ENCODE measurements around the gene TMEM245. TPM values are rescaled to one million over a fixed set of nuclear protein-coding genes. Genes with fewer than 3 reads are reported as not detected.

Gene TMEM245
- total RNA-seq, 4 donors from 2014 or later = 109 to 192 (median 137) TPM

- WGBS = 88% methylated on average over 6 of the region's 6 CpGs
- H3K36me3 ChIP-seq = peaks cover 0 to 22% (median 8%) of the 10 kb centered on the region in 4 donors
- DNase-seq (ENCODE audit: extremely low spot score) = no peak
- no peaks in the 10 kb centered on the region for H3K27me3 ChIP-seq
- peaks cover 11 to 17% (median 14%) of the 10 kb centered on the region in 4 donors for H3K4me1 ChIP-seq
- H3K4me3 ChIP-seq = no peak overlapping the region
- H3K9me3 ChIP-seq = no peaks in the 10 kb centered on the region
- no peak for TF ChIP-seq POLR2AphosphoS5 (IDR thresholded peaks at IDR 0.05)
- no peak for TF ChIP-seq POLR2A (IDR thresholded peaks at IDR 0.05; ENCODE audit: low read depth)
- no peak overlapping the region for H3K27ac ChIP-seq (replicated peaks in 1 of 4)
- intact Hi-C loops (cut with DNase I) = no loop called here
Measured at GRCh38 chr9:109020581-109021511, 98.9 kb downstream of the TMEM245 start.

GRCh38 chr9:109020113-109020512, 99.6 kb downstream of the TMEM245 start:
- H3K27me3 ChIP-seq = no peaks in the 10 kb centered on the region
- no peak for DNase-seq (ENCODE audit: extremely low spot score)
- H3K36me3 ChIP-seq = peaks cover 0 to 22% (median 8%) of the 10 kb centered on the region in 4 donors
- no peak overlapping the region for H3K27ac ChIP-seq (replicated peaks in 1 of 4)
- H3K9me3 ChIP-seq = no peaks in the 10 kb centered on the region
- 89% methylated on average over 3 of the region's 3 CpGs for WGBS
- TF ChIP-seq POLR2AphosphoS5 (IDR thresholded peaks at IDR 0.05) = no peak
- TF ChIP-seq EP300 (IDR thresholded peaks at IDR 0.05) = no peak
- TF ChIP-seq, protein P1, sequence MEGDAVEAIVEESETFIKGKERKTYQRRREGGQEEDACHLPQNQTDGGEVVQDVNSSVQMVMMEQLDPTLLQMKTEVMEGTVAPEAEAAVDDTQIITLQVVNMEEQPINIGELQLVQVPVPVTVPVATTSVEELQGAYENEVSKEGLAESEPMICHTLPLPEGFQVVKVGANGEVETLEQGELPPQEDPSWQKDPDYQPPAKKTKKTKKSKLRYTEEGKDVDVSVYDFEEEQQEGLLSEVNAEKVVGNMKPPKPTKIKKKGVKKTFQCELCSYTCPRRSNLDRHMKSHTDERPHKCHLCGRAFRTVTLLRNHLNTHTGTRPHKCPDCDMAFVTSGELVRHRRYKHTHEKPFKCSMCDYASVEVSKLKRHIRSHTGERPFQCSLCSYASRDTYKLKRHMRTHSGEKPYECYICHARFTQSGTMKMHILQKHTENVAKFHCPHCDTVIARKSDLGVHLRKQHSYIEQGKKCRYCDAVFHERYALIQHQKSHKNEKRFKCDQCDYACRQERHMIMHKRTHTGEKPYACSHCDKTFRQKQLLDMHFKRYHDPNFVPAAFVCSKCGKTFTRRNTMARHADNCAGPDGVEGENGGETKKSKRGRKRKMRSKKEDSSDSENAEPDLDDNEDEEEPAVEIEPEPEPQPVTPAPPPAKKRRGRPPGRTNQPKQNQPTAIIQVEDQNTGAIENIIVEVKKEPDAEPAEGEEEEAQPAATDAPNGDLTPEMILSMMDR (IDR thresholded peaks at IDR 0.05) = no peak
- no peak for TF ChIP-seq POLR2A (IDR thresholded peaks at IDR 0.05; ENCODE audit: low read depth)
- H3K4me3 ChIP-seq = no peak overlapping the region
- intact Hi-C loops (cut with DNase I) = no loop called here
- peaks cover 7 to 17% (median 10%) of the 10 kb centered on the region in 4 donors for H3K4me1 ChIP-seq

DNA sequence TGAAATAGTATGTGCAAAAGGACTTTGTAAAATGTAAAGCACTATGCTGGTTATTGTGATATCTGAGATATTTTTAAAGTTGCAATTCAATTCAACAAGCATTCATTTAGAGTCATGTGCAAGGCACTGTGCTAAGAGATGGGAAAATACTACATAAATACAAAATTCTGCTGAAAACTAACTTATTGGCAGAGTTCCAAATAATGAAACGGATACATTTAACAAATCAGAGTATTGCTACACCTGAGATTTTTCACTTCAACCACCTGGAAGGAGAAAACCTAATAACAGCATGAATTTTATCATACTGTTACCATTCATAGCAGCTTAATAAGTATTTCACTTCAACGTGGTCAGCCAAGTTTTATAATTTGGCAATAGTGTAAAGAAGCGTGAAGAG, 100.3 kb downstream of the TMEM245 start:
- H3K9me3 ChIP-seq = no peaks in the 10 kb centered on the region
- intact Hi-C loops (cut with DNase I) = loop anchor here (5.0 kb wide), 1 partner anchor 78 kb away; no protein-coding TSS in a partner anchor
- H3K27ac ChIP-seq (replicated peaks in 1 of 4) = no peak overlapping the region
- H3K36me3 ChIP-seq = peaks cover 0 to 22% (median 8%) of the 10 kb centered on the region in 4 donors
- no peak for DNase-seq (ENCODE audit: extremely low spot score)
- WGBS = 72% methylated on average over 3 of the region's 3 CpGs
- peaks cover 12 to 24% (median 14%) of the 10 kb centered on the region in 4 donors for H3K4me1 ChIP-seq
- no peaks in the 10 kb centered on the region for H3K27me3 ChIP-seq
- no peak overlapping the region for H3K4me3 ChIP-seq
- TF ChIP-seq, protein P1 (IDR thresholded peaks at IDR 0.05) = no peak
- TF ChIP-seq POLR2A (IDR thresholded peaks at IDR 0.05; ENCODE audit: low read depth) (no peak), EP300 (IDR thresholded peaks at IDR 0.05) (no peak), POLR2AphosphoS5 (IDR thresholded peaks at IDR 0.05) (no peak)

DNA sequence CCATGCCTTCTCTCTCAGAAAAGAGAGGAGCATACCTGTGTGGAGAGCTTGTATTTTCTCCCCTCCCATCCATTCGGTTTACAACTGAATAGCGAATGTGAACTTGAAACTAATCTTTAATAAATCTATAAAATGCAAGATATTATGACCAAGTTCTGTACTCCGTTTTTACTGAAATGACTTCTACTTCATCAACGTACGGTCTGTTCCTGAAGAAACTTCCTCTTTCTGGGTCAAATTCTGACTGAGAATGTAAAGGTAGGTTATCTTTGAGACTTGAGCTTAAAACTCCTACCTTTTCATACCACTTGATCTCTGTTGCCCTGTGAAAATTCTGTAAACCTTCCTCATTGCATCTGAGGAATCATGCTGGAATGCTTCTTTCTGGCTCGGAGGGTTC, 102.3 kb downstream of the TMEM245 start:
- H3K4me1 ChIP-seq = peaks cover 20 to 23% (median 21%) of the 10 kb centered on the region in 4 donors
- TF ChIP-seq, protein P1 (IDR thresholded peaks at IDR 0.05) = no peak
- WGBS = 88% methylated on average over 6 of the region's 6 CpGs
- no peaks in the 10 kb centered on the region for H3K27me3 ChIP-seq
- H3K27ac ChIP-seq (replicated peaks in 1 of 4) = no peak overlapping the region
- peaks cover 0 to 22% (median 8%) of the 10 kb centered on the region in 4 donors for H3K36me3 ChIP-seq
- H3K9me3 ChIP-seq = no peaks in the 10 kb centered on the region
- intact Hi-C loops (cut with DNase I) = loop anchor here (5.0 kb wide), 1 partner anchor 80 kb away; no protein-coding TSS in a partner anchor
- DNase-seq (ENCODE audit: extremely low spot score) = no peak
- no peak overlapping the region for H3K4me3 ChIP-seq

GRCh38 chr9:109017061-109017460, 102.7 kb downstream of the TMEM245 start:
- H3K9me3 ChIP-seq = no peaks in the 10 kb centered on the region
- peaks cover 19 to 24% (median 22%) of the 10 kb centered on the region in 4 donors for H3K4me1 ChIP-seq
- TF ChIP-seq POLR2A (IDR thresholded peaks at IDR 0.05; ENCODE audit: low read depth) = no peak
- no peak for TF ChIP-seq POLR2AphosphoS5 (IDR thresholded peaks at IDR 0.05)
- no peak for TF ChIP-seq EP300 (IDR thresholded peaks at IDR 0.05)
- TF ChIP-seq, protein P1 (IDR thresholded peaks at IDR 0.05) = no peak
- H3K27me3 ChIP-seq = no peaks in the 10 kb centered on the region
- H3K27ac ChIP-seq (replicated peaks in 1 of 4) = no peak overlapping the region
- intact Hi-C loops (cut with DNase I) = loop anchor here (5.0 kb wide), 1 partner anchor 80 kb away; no protein-coding TSS in a partner anchor
- peaks cover 0 to 22% (median 8%) of the 10 kb centered on the region in 4 donors for H3K36me3 ChIP-seq
- no peak for DNase-seq (ENCODE audit: extremely low spot score)
- no peak overlapping the region for H3K4me3 ChIP-seq

Data from esophagus muscularis mucosa (tissue), 4 donors.